Dermis microvascular lymphatic vessel endothelial cell (primary cell): Measurements from ENCODE around the gene MRPL4. TPM values are rescaled to one million over a fixed set of nuclear protein-coding genes. Genes with fewer than 3 reads are reported as not detected.

Experiments used
- DNase-seq, 2 donors: peaks; one replicate each; pipeline versions ENCODE4 v3.0.0 to v3.0.0-alpha.2; 2010; ENCODE audit warnings: low read depth in 2 of 2
- total RNA-seq: library from RNA; depleted of rRNA; stranded (reverse); fragments of >200 nt; gene quantifications from 2 replicates; pipeline ENCODE4 v1.2.1, GENCODE V29; 2014

Gene MRPL4
- total RNA-seq, result 17.1 and 20.7 TPM in 2 replicates

DNA sequence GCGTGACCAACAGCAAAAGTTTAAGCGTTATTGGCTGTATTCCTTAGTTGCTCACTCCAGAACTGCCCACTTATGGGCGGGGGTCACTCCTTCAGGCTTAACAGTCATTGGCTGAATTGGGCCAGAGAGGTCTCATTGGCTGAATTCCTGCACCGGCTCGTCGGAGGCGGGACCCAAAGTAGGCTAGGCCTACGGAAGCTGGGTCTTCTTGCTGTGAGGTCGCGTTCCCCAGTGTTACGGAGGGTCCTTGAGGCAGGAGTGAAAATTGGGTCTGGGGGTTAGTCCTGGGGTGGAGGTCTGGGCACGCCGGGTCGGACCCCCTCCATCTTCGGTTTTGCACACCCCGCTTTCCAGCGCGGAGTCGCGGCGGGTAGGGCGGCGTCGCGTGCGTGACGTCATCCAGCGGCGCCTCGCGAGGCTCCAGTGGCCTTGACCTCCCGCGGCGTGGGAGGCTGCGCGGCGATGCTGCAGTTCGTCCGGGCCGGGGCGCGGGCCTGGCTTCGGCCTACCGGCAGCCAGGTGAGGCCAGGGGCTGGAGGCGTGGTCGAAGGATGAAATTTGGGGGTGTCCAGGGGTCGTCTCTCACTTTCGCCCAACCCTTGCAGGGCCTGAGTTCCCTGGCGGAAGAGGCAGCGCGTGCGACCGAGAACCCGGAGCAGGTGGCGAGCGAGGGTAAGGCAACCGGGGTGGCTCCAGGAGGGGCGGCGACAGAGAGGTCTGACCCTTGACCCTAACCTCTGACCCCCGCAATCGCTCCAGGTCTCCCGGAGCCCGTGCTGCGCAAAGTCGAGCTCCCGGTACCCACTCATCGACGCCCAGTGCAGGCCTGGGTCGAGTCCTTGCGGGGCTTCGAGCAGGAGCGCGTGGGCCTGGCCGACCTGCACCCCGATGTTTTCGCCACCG lies at the start of gene MRPL4:
Gene MRPL4, plus strand, starts transcription at position 423 of the 903 bp plus-strand sequence. Its CDS starts 40 bp downstream, at position 463.
- peak; percentile 97 to 99 for DNase-seq

DNA sequence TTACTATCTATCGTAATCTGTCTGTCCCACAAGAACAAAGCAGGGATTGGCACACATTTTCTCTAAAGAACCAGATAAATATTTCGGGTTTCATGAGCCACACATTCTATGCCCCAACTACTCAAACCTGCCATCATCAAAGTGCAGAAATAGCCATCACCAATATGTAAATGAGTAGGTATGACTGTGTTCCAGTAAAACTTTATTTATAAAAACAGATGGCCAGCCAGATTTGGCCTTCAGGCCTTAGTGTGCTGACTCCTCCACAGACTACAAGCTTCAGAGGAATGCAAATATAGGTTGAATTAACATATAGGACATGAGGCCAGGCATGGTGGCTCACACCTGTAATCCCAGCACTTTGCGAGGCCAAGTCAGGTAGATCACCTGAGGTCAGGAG lies 48.3 kb upstream of the MRPL4 start:
- no peak for DNase-seq

DNA sequence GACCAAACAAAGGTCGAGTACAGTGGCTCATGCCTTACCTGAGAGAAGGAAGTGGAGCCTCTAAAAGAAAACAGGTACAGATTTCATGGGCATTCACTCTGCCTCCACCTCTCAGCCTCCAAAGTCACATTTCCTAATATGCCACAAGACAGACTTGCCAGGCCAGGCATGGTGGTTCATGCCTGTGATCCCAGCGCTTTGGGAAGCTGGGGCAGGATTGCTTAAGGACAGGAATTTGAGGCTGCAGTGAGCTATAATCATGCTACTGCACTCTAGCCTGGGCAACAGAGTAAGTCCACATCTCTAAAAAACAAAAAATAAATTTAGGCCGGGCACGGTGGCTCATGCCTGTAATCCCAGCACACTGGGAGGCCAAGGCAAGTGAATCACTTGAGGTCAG lies 46.4 kb upstream of the MRPL4 start:
- DNase-seq, result no peak

DNA sequence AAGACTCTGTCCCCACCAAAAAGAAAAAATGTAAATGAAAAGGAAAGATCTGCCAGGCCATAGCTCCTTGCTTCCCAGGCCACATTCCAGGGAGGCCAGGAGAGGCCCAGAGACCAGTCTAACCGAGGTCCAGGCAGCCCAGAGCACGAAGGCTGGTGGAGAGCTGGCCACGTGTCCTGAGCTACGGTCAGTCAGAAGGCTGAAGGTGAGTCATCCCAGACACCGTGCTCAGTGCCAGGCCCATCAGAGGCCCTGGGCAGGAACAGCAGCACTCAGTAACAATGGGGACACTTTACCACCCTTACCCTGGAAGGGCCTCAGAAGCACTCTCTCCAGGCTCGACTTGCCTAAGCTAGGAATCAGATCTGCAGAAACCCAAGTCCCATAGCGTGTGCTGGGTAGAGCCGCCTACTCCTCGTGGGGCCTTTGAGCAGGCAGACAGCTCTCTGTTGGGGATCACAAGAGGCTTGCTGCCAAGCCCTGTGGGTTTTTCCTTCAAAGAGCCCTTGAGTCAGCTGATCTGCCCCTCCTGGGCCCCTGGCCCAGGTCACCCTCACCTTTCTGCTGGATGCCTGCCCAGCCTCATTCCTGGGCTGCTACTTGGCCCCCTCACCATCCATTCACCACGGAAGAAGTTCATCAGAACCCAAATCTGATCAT lies 45.7 kb upstream of the MRPL4 start:
- DNase-seq, result peak in 1 of 2 donors; percentile 33

DNA sequence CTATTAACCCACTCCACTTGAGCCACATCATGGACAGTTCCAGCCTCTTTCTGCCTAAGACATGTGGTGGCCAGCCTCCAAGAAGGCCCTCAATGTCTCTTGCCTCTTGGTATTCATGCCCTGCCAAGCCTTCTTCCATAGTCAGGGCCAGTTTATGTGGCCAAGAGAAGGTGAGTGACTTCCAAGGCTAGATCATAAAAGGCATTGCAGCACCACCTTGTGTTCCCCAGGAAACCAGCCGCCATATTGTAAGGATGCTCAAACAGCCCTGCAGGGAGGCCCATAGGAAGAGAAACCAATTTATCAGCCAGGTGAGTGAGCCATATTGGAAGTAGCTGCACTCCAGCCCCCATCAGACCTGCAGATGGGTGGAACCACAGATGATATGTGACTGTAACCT lies 45.0 kb upstream of the MRPL4 start:
- DNase-seq, result no peak

DNA sequence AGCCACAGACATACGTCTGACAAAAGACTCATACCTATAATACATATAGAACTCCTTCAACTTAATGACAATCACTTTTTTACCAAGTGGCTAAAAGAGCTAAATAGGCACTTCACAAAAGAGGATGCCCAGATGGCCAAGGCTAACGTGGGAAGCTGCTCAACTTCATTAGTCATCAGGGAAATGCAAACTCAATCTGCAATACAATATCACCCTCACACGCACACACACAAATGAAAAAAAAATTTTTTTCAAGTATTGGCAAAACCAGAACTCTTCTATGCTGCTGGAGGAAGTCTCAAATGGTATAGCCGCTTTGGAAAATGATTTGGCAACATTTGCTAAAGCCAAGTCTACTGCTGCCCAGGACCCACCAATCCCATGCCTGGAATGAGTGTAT lies 42.7 kb upstream of the MRPL4 start:
- peak in 1 of 2 donors; percentile 37 for DNase-seq

DNA sequence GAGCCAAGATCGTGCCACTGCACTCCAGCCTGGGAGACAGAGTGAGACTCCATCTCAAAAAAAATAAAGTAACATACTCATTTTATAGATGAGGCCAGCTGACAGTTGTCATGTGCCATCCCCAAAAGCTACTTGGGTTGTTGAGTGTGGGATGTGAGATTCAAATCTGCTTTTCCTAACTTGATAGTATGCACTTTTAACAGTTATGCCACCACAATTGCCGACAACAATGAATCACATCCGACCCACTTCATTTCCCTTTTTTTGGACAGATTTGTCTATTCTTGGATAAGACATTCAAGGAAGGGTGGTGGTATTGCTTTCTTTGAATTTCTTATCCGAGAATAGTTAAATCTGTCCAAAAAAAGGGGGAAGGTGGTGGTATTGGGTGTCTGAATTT lies 41.0 kb upstream of the MRPL4 start:
- no peak for DNase-seq

DNA sequence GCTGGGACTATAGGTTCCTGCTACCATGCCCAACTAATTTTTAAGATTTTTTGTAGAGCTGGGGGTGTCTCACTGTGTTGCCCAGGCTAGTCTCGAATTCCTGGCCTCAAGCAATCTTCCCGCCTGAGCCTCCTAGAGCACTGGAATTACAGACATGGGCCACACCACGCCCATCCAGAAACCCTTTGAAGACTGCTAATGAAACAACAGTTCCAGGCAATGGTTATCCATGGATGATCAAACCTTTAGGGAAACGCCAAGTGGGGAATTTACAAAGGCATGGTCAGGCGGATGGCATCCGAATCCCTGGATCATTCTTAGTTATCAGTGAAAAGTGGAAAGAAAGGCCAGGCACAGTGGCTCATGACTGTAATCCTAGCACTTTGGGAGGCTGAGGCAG lies 40.3 kb upstream of the MRPL4 start:
- DNase-seq, result no peak

DNA sequence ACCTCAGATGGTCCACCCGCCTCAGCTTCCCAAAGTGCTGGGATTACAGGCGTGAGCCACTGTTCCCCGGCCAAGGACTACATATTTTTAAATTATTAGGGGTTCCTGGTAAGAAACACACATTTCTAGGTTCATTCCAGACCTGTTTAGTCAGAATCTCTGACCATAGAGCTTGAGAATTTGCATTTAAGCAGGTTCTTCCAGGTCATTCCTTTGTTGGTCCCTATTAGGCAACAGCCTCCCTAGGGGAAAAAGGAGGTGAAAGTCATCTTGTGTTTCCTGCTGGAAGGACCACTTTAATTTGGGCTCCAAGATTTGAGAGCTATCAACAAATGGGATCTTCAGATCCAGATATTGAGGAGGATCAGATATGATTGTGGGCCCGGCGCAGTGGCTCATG lies 37.2 kb upstream of the MRPL4 start:
- no peak for DNase-seq

DNA sequence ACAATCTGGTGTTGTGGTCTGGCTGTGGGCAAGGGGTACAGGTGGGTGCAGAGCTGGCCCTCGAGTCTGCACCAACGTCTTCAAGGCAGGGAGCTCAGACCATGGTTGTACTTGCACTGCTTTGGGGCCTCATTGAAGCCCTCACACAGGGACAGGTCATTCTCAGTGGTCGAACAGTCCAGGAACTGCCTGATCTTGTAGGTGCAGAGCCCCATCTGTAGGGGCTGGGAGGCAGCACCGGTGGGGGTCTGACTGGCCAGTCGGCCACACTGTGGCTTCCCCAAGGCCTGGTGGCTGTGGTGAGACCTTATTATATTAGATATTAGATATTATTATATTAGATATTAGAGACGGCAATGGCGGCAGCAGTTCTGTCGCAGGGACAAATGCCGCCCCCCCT lies 34.9 kb upstream of the MRPL4 start:
- DNase-seq, result no peak

DNA sequence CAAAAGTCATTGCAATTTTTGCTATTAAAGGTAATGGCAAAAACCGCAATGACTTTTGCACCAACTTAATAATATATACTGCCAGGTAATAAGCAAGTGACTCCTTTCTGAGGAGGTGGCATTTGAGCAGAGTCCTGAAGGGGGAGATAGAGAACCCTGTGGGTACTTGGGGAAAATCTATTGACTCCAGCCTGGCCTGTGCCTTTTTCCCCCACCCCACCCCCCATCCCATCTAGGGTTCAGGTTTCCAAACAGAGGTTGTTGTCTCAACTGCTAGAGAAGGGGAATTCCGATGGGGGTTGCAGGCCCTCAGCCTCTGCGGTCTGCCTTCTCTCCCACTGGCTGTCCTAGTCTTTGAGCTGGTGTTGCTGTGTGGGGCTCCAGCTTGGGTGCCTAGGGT lies 32.3 kb upstream of the MRPL4 start:
- DNase-seq, result peak in 1 of 2 donors; percentile 27

DNA sequence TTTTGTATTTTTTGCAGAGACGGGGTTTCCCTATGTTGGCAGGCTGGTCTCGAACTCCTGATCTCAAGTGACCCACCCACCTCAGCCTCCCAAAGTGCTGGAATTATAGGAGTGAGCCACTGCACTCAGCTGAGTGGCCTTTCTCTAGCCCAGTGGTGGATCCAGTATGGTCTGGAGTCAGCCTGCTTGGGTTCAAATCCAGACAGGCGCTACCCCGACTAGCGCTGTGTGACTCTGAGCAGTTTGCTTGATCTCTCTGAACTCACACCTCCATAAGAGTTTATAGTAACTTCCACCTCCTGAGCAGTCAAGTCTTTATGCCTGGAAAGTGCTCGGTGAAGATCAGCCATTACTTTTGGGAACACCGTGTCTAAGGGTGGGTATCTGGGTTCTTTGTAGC lies 31.3 kb upstream of the MRPL4 start:
- DNase-seq, result no peak

DNA sequence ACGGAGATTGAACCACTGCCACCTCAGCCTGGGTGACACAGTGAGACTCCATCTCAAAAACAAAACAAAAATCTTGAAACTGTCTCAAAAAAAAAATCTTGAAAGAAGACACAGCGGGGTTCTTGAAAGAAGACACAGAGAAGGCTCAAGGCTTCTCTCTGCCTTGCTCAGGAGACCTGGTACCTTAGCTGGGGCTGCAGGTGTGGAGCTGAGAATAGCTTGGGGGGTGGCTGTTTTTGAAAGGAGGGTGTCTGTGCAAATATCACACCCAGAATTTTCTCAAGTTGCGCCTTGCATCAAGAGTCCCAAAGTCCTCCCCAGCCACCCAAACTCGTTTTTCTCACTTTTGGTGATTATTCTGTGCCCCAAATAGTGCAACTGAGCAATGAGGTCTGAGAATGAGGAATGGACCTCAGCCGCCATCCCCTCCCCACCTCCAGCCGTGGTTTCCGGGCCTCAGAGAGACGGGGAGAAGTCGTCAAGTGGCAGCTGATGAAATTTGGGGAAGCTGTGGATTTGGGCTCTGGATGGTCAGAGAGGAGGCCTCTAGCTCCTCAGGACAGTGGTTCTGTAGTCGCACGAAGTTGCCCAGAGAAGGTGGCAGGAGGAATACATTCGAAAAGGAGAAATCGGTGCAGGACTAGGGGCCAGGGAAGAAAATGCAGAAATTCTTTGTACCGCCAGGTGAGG lies 29.7 kb upstream of the MRPL4 start:
- no peak for DNase-seq

DNA sequence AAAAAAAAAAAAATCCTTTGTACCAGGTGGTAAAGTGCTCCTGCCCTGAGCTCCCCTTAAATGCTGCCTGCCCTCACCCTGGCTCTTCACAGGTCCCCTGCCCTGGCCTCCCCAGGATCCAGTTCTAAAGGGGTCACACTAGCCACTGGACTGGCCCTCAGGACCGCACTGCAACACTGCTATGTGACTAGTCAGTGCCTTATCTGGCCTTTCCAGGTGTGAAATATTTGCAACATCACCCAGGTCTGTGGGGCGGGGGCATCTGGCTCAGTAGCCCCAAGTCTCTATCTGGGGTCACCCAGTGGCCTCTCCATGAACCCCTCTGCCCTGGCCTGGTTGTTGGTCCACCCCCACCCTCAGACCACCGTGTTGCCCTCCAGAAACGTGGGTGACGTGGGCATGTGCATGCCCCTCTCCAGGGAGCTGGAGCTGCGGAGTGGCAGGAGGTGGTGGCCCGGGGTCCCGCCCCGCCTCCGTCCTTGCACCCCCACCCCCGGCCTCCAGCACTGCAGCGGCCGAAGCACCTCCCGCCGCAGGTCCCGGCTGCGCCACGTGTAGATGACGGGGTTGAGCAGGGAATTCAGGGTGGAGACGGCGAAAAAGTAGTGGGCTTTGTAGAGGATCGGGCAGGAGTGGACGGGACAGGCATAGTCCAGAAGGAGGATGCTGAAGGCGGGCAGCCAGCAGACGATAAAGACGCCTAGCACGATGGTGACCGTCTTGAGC lies 28.4 kb upstream of the MRPL4 start:
- no peak for DNase-seq

DNA sequence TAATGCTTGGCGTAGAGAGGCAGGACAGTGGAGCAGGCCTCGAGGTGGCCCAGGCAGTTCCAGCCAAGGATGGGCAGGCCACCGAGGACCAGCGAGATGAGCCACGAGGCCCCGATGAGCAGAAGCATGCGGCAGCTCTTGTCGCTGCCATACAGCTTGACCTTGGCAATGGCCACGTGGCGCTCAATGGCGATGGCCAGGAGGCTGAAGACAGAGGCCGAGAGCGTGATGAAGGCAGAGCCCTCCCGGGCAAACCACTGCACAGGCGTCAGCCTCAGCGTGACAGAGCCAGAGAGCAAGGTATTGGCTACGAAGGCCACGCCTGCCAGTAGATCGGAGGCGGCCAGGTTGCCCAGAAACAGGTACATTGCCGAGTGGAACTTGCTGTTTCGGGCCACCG lies 27.7 kb upstream of the MRPL4 start:
- no peak for DNase-seq

DNA sequence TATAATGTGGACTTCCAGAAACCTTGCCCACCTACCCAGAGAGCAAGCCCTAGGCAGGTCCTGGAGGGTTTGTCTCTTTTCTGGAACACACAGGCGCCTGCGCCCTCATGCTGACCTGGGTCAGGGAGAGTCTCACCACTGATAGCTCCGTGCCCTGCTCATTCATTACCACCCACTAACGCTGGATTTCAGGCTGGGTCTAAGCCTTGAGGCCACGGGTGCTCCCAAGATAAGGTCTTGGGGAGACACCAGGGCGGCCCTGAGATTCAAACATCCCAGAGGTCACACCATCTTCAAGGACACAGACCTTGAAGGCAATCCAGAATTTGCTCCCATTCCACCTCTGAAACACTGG lies 26.0 kb upstream of the MRPL4 start:
- no peak for DNase-seq

DNA sequence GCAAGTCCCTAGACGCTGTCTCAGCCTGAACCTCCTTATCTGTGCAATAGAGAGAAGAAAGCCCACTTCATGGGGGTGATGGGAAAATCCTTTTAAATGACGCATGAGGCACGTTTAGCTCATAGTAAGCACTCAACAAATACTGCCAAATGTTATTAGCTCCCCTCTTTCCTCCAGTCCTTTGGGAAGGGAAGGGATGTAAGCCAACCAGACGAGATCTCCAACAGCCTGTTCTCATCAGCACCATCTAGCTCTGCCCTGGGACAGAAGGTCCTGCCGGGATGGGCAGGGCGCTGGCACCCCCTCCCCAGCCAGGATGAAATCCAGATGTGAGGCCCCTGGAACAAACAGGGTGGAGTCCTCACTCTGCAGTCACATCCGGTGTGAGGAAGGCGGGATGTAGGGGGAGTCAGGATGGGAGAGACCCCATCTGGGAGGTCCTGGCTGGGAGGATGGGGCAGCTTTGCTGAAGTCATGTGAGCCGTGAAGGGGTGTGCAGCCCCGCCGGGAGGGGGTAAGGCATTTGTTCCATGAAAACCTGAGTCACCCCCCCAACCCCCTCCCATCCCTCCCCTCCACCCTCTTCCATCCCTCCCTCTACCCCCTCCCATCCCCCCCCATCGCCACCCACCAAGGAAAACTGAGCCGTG lies 25.5 kb upstream of the MRPL4 start:
- DNase-seq, result no peak

DNA sequence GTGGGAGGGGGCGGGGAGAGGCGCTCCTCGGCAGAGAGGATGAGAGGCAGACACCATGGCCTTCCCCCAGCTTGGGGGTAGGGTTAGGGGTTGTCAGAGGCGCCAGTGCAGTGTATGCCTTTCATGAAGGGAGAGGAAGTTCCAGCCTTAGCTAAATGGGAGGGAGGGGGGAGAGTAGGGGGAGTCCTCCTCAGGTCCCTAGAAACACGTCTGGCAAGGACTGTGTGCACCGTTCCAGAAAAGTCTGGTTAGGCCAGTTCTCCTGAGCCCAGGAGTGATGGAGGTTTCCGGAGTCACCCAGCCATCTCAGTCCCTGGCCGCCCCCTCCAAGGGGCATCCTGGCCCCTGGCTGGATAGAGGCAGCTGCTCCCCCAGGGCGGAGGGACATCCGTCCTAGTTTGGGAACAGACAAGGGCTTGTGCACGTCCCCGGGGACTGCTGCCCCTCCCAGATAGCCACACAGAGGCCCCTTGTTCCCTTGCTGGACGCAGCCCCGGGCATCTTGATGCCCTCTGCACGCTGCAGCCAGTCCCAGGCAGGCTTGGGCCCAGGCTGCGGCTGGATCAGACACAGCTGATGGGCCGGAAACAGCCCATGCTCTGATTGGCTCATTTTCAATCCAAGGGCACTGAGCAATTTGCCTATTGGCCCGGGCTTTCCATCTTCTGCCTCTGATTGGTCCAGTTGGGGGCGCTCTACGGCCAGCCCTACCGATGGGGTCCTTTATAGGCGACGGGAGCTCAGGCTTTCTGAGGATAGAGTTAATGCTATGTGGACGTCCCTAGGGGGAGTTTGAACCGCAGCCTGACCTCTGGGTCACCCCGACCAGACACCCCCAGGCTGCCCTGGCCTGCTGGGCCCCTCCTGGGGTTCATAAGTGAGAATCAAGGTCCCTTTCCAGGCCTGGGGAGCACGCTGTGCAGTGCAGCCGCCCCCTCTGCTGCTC lies 24.7 kb upstream of the MRPL4 start:
- DNase-seq, result no peak

DNA sequence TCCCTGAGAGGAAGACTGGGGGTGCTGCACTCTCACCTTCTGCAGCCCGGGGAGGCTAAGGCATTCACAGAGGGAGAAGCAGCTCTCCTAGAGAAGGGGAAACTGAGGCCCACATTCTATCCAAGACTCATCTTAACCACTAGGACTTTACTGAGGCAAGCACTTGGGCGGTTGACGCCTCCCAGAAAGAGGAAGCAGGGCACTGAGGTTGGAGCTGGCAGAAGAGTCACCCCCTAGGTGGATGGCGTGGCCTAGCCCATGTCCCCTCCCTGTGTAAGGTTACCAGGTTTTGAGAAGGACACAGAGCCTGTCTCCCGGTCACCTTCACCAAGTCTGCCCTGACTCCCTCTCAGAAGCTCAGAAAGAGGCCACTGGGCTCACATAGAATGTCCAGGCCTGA lies 23.6 kb upstream of the MRPL4 start:
- no peak for DNase-seq

DNA sequence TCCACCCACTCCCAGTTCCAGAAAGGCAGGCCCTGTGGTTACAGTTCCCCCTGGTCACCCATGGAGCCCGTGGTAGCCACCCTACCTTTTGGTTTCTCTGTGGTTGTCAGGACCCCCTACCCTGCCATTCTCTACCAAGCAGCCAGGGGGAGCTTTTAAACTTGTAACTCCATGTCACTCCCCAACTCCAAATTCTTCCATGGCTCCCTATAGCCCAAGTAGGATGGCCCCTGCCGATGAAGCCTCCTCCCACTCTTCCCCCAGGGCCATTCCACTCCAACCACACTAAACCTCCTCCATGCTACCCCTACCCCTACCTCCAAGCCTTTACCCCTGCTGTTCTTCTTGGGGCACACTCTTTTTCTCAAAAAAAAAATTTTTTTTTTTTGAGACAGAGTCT lies 23.1 kb upstream of the MRPL4 start:
- peak; percentile 9 to 43 for DNase-seq
